Naive B cell (primary cell): Measurements from ENCODE around the gene ZNF609. TPM values are rescaled to one million over a fixed set of nuclear protein-coding genes. Genes with fewer than 3 reads are reported as not detected.
"Not testable (repeated sequence)": the region's sequence is repeated elsewhere in the genome, so short reads cannot be mapped to it uniquely, and the experiment has no call there.

Source experiments
- ATAC-seq, 2 donors: fragments of 150-1000 bp; cut with Tn5 transposase; 2 replicates each; pipeline ENCODE4 v1.10.0; 2021; ENCODE audit warnings: low read depth in 2 of 2, mild to moderate bottlenecking in 2 of 2, moderate library complexity in 2 of 2
- DNase-seq: peaks from one replicate; pipeline ENCODE4 v3.0.0; 2022
- H3K27ac Mint-ChIP-seq, 6 donors: one replicate each; pipeline ENCODE4 v1.8.0; 2020 to 2022; ENCODE audit warnings: mild to moderate bottlenecking in 6 of 6, mixed read lengths in 6 of 6, moderate library complexity in 5 of 6, inconsistent platforms in 2 of 6
- H3K27me3 Mint-ChIP-seq, 3 donors: one replicate each; pipeline ENCODE4 v1.8.0; 2021 to 2022; ENCODE audit warnings: mixed read lengths in 3 of 3, mild to moderate bottlenecking in 1 of 3
- H3K36me3 Mint-ChIP-seq, 2 donors: one replicate each; pipeline ENCODE4 v1.8.0; 2020 to 2022; ENCODE audit warnings: mixed read lengths in 2 of 2, inconsistent platforms in 1 of 2, mild to moderate bottlenecking in 1 of 2
- H3K4me1 Mint-ChIP-seq, 3 donors: one replicate each; pipeline ENCODE4 v1.8.0; 2020 to 2022; ENCODE audit warnings: mixed read lengths in 3 of 3, inconsistent platforms in 1 of 3, mild to moderate bottlenecking in 1 of 3, moderate library complexity in 1 of 3
- H3K4me3 Mint-ChIP-seq, 8 donors: one replicate each; pipeline ENCODE4 v1.8.0; 2020 to 2022; ENCODE audit warnings: mild to moderate bottlenecking in 8 of 8, mixed read lengths in 8 of 8, moderate library complexity in 8 of 8, inconsistent platforms in 2 of 8
- H3K9me3 Mint-ChIP-seq, 7 donors: one replicate each; pipeline ENCODE4 v1.8.0; 2020 to 2022; ENCODE audit warnings: mixed read lengths in 7 of 7, mild to moderate bottlenecking in 5 of 7, inconsistent platforms in 2 of 7, moderate library complexity in 1 of 7
- polyA plus RNA-seq, 6 donors: library from polyadenylated mRNA; unstranded; fragments of 300-500 nt; fragmentation: Illumina TruSeq; gene quantifications; one replicate each; pipeline ENCODE4 v1.2.3, GENCODE V29; 2021; ENCODE audit warnings: low read depth in 6 of 6

ZNF609 gene
- polyA plus RNA-seq, 6 donors from 2014 or later = 0.83 to 4.4 (median 2.6) TPM

DNA sequence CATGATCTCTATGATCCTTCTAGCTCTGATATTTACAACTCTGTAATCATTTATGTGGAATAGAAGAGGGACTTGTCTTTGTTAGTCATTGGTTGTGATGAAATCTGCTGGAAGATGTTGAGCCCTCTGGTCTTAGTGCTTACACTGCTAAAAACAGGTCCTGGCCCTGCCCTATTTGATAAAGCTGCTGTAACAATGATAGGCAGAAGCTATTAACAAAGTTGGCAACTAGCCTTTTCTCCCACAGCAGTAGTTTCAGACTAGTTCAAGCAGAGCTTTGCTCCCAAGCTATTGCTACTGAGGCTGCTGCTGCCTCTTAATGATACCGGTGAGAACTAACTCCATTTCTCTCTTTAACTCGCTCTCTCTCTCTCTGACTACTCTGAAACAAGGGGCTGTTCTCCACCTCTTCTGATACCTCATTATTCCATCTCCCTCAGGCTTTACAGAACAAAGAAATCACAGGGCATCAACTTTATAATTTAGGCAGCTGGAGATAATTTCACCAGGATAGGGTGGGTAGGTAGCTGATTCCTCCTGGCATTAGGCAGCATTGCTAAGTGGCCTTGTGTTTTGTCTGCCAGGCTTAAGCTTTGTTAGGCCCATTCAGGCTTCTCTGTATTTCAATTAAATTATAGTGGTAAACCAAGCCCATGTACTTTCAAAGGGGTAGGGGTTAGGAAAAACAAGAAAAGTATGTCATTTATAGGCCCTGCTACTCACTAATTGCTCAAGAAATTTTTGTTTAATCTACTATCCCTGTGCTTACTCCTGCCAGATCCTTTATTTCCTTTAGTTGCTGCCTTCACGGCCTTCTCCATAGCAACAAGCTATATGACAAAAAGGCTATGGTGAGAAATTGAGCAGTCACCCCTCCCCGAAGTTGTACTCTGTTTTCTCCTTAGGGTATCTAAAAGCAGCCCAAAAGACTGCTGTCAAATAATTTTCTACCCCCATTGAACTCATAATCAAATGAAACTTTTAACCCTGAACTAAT lies 175.4 kb downstream of the ZNF609 start:
- Mint-ChIP-seq H3K4me1 (peaks cover 27 to 38% (median 29%) of the 10 kb centered on the region in 3 donors), H3K27ac (peak overlapping the region in 1 of 6 donors; percentile 12), H3K9me3 (peaks cover 4 to 14% (median 5%) of the 10 kb centered on the region in 7 donors), H3K4me3 (no peak overlapping the region), H3K27me3 (no peaks in the 10 kb centered on the region), H3K36me3 (peaks cover 14 to 15% of the 10 kb centered on the region in 2 donors)
- no peak for ATAC-seq
- no peak for DNase-seq

DNA sequence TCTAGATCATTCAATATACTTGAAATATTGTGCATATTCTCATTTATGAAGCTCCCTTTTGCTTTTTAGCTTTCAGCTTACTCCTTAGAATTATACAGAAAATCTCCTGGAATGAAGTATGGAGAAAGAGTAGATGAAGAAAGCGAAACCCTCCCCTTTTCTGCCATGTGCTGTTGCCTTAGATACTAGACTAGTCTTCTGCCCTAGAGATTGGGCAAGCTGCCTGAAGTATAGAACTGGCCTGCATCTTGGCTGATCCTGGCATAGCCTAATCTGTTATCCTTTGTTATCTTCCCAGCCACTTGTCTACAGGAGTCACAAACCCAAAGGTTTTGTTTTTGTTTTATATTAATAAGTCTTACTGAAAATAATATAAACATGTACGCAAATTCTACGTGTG lies 176.2 kb downstream of the ZNF609 start:
- Mint-ChIP-seq H3K4me1 (peaks cover 27 to 38% (median 29%) of the 10 kb centered on the region in 3 donors), H3K36me3 (peaks cover 14 to 15% of the 10 kb centered on the region in 2 donors), H3K27ac (peak overlapping the region in 1 of 6 donors; percentile 33), H3K9me3 (peaks cover 4 to 14% (median 5%) of the 10 kb centered on the region in 7 donors), H3K27me3 (no peaks in the 10 kb centered on the region), H3K4me3 (no peak overlapping the region)
- DNase-seq (no peak), ATAC-seq (no peak)

DNA sequence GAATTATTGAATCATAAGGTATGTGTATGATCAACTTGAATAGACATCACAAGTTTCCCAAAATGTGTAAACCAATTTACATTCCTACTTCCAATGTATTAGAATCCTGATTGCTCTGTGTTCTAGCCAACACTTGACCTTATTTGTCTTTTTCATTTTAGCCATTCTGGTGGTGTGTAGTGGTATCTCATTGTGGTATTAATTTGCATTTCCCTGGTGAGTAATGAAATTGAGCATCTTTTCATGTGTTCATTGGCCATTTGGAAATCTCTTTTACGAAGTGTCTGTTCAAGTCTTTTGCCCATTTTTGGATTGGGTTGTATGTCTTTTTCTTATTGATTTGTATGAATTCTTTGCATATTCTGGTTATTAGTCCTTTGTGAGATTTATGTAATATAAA lies 177.0 kb downstream of the ZNF609 start:
- H3K4me3 Mint-ChIP-seq = no peak overlapping the region
- ATAC-seq (no peak), DNase-seq (no peak)
- H3K9me3 Mint-ChIP-seq = peaks cover 4 to 14% (median 5%) of the 10 kb centered on the region in 7 donors
- H3K36me3 Mint-ChIP-seq = peaks cover 14 to 15% of the 10 kb centered on the region in 2 donors
- no peak overlapping the region for H3K27ac Mint-ChIP-seq
- H3K27me3 Mint-ChIP-seq = no peaks in the 10 kb centered on the region
- H3K4me1 Mint-ChIP-seq = peaks cover 27 to 38% (median 29%) of the 10 kb centered on the region in 3 donors

DNA sequence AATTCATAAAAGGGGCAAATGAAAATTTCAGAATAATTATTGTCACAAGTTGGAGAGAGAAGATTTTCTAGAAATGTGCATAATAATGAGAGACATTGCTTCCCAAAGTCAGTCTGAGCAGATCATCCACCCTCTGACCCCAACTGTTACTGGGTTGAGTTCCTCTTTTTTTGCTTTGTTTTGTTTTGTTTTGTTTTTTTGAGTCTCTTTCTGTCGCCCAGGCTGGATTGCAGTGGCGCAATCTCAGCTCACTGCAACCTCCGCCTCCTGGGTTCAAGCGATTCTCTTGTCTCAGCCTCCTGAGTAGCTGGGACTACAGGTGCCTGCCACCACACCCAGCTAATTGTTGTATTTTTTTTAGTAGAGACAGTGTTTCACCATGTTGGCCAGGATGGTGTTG lies 179.4 kb downstream of the ZNF609 start:
- H3K27me3 Mint-ChIP-seq, DNase-seq, H3K4me3 Mint-ChIP-seq: not testable (repeated sequence)
- Mint-ChIP-seq H3K36me3 (peaks cover 14 to 15% of the 10 kb centered on the region in 2 donors), H3K4me1 (peaks cover 17 to 31% (median 17%) of the 10 kb centered on the region in 3 donors), H3K27ac (peak overlapping the region in 2 of 6 donors; percentile 6 to 33), H3K9me3 (peaks cover 4 to 14% (median 5%) of the 10 kb centered on the region in 7 donors)
- peak; percentile 41 to 44 for ATAC-seq

DNA sequence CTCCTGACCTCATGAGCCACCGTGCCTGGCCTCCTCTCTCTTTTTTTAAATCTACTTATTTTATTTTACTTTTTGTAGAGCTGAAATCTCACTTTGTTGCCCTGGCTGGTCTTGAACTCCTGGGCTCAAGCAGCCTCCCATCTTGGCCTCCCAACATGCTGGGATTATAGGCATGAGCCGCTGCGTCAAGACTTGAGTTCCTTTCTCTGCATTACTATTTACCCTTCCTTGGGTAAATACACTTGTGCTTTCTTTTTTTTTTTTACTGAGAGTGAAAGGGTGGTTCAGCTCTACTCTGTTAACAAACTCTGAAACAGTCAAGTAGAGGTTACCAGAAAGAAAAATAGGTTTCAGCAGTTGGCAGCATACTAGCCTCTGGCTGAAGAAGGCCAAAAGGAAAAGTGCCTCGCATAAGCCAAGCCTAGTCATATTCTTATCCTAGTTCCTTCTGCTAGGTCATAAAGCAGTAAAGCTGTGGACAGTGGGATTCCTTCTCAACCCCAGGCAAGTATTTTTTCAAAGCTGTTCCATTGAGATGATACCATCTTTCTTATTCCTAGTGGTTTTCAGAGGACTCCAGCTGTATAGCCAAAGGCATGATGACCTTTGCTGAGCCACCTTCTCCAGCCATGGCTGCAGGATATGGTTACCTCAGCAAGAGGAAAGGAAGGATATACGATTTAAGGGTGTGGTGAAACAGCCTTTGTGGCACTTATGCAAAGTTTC lies 179.9 kb downstream of the ZNF609 start:
- DNase-seq (no peak), ATAC-seq (no peak)
- Mint-ChIP-seq H3K9me3 (peaks cover 4 to 14% (median 8%) of the 10 kb centered on the region in 7 donors), H3K27ac (peak overlapping the region in 1 of 6 donors; percentile 33), H3K4me3 (no peak overlapping the region), H3K27me3 (no peaks in the 10 kb centered on the region), H3K36me3 (peaks cover 14 to 15% of the 10 kb centered on the region in 2 donors), H3K4me1 (peaks cover 13 to 25% (median 20%) of the 10 kb centered on the region in 3 donors)

DNA sequence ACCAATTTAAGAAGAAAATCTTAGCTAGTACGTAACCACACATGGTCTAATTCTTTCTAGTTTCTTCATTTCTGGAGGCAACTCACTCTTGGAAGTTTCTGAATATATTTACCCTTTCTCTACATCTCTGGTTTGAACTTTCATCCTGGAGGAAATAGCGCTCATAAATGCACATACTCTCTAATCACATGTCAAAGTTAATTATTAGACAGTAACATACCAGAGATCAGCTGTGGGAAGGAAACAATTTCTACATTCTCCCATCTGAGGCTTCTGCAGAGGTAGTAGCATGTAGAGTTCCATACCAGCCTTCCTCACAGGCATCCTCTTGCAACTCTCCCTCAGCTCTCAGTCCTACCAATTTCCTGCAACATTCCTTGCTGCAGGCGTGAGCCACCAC lies 182.5 kb downstream of the ZNF609 start:
- no peak for DNase-seq
- peaks cover 0 to under 1% of the 10 kb centered on the region in 2 donors for H3K36me3 Mint-ChIP-seq
- H3K9me3 Mint-ChIP-seq = peaks cover 0 to 4% (median 0%) of the 10 kb centered on the region in 7 donors
- H3K4me3 Mint-ChIP-seq = no peak overlapping the region
- no peak overlapping the region for H3K27ac Mint-ChIP-seq
- H3K4me1 Mint-ChIP-seq = peaks cover 13 to 20% (median 14%) of the 10 kb centered on the region in 3 donors
- ATAC-seq = no peak
- H3K27me3 Mint-ChIP-seq = no peaks in the 10 kb centered on the region

- DNase-seq (no peak), ATAC-seq (no peak)
- H3K27ac Mint-ChIP-seq = no peak overlapping the region
- H3K4me1 Mint-ChIP-seq = peaks cover 13 to 20% (median 14%) of the 10 kb centered on the region in 3 donors
- H3K9me3 Mint-ChIP-seq = peaks cover 0 to 4% (median 0%) of the 10 kb centered on the region in 7 donors
- no peaks in the 10 kb centered on the region for H3K27me3 Mint-ChIP-seq
- H3K36me3 Mint-ChIP-seq = no peaks in the 10 kb centered on the region
- H3K4me3 Mint-ChIP-seq = no peak overlapping the region
Measured at GRCh38 chr15:64643685-64644084, 183.3 kb downstream of the ZNF609 start.

- H3K4me1 Mint-ChIP-seq = peaks cover 6 to 14% (median 7%) of the 10 kb centered on the region in 3 donors
- H3K27me3 Mint-ChIP-seq, H3K4me3 Mint-ChIP-seq, DNase-seq, H3K36me3 Mint-ChIP-seq, H3K9me3 Mint-ChIP-seq, ATAC-seq, H3K27ac Mint-ChIP-seq: not testable (repeated sequence)
Measured at GRCh38 chr15:64644811-64645210, 184.4 kb downstream of the ZNF609 start.

GRCh38 chr15:64645995-64646394 lies 185.6 kb downstream of the ZNF609 start:
- no peak overlapping the region for H3K27ac Mint-ChIP-seq

DNA sequence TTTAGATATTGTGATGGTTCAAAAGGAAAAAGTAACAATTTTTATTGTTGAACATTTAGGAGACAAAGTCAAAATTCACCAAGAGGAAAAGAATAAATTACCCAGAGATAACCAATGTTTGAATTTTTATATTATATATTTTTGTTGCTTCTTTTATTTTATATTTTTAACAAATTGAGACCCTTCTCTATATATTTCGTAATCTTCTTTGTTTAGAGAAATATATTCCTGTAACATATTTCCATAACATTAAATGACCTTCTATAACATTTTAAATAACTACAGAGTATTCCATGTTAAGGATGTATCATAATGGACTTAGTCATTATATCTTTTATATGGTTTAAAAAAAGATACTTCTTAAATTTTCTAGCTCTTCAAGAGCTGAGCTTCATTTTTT lies 187.0 kb downstream of the ZNF609 start:
- no peak for DNase-seq
- ATAC-seq = no peak
- Mint-ChIP-seq H3K4me3 (no peak overlapping the region), H3K27me3 (no peaks in the 10 kb centered on the region), H3K27ac (no peak overlapping the region), H3K9me3 (peaks cover 0 to 4% (median 0%) of the 10 kb centered on the region in 7 donors), H3K36me3 (no peaks in the 10 kb centered on the region), H3K4me1 (peaks cover 11 to 18% (median 13%) of the 10 kb centered on the region in 3 donors)

More at GRCh38 chr15:64645995-64646394, 185.6 kb downstream of the ZNF609 start:
- no peak for DNase-seq
- Mint-ChIP-seq H3K36me3 (no peaks in the 10 kb centered on the region), H3K9me3 (peaks cover 0 to 4% (median 0%) of the 10 kb centered on the region in 7 donors), H3K4me1 (peaks cover 0 to 9% (median 3%) of the 10 kb centered on the region in 3 donors), H3K27me3 (no peaks in the 10 kb centered on the region), H3K4me3 (no peak overlapping the region)
- no peak for ATAC-seq

- Mint-ChIP-seq H3K36me3 (no peaks in the 10 kb centered on the region), H3K4me3 (no peak overlapping the region), H3K27ac (no peak overlapping the region), H3K9me3 (no peaks in the 10 kb centered on the region), H3K4me1 (peaks cover 11 to 17% (median 13%) of the 10 kb centered on the region in 3 donors), H3K27me3 (no peaks in the 10 kb centered on the region)
- DNase-seq = no peak
- ATAC-seq = no peak
Measured at GRCh38 chr15:64650552-64650951, 190.2 kb downstream of the ZNF609 start.

- H3K9me3 Mint-ChIP-seq = no peaks in the 10 kb centered on the region
- DNase-seq (peak; percentile 31), ATAC-seq (peak; percentile 91 to 94)
- peaks cover 11 to 17% (median 13%) of the 10 kb centered on the region in 3 donors for H3K4me1 Mint-ChIP-seq
- peak overlapping the region; percentile 4 to 96 (median 68) for H3K27ac Mint-ChIP-seq
- H3K36me3 Mint-ChIP-seq = no peaks in the 10 kb centered on the region
- peak overlapping the region in 5 of 8 donors; percentile 6 to 73 (median 33) for H3K4me3 Mint-ChIP-seq
- no peaks in the 10 kb centered on the region for H3K27me3 Mint-ChIP-seq
Measured at GRCh38 chr15:64651601-64652191, 191.3 kb downstream of the ZNF609 start.

DNA sequence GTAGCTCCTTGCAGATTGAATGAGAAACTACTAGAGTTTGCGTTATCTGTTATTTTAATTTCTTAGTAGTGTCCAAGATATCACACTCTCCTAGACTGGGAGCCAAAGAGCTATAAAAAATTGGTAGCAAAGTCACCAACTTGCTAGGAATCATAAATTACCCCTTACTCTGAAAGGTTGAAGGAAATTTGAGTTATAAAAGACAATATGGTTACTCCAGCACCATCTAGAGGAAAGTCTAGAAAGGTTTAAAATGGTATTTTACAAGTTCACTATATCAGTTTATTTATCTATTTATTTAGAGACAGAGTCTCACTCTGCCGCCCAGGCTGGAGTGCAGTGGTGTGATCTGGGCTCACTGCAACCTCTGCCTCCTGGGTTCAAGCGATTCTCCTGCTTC lies 193.4 kb downstream of the ZNF609 start:
- DNase-seq (no peak), ATAC-seq (no peak)
- H3K27me3 Mint-ChIP-seq = no peaks in the 10 kb centered on the region
- no peaks in the 10 kb centered on the region for H3K9me3 Mint-ChIP-seq
- H3K36me3 Mint-ChIP-seq = no peaks in the 10 kb centered on the region
- H3K4me1 Mint-ChIP-seq = peaks cover 11 to 17% (median 13%) of the 10 kb centered on the region in 3 donors
- no peak overlapping the region for H3K27ac Mint-ChIP-seq
- no peak overlapping the region for H3K4me3 Mint-ChIP-seq
